Measurements from ENCODE around the gene NUP98. TPM values are rescaled to one million over a fixed set of nuclear protein-coding genes. Genes with fewer than 3 reads are reported as not detected.

NUP98 gene
- total RNA-seq, 4 donors from 2014 or later = 65.2 to 128 (median 102) TPM

DNA sequence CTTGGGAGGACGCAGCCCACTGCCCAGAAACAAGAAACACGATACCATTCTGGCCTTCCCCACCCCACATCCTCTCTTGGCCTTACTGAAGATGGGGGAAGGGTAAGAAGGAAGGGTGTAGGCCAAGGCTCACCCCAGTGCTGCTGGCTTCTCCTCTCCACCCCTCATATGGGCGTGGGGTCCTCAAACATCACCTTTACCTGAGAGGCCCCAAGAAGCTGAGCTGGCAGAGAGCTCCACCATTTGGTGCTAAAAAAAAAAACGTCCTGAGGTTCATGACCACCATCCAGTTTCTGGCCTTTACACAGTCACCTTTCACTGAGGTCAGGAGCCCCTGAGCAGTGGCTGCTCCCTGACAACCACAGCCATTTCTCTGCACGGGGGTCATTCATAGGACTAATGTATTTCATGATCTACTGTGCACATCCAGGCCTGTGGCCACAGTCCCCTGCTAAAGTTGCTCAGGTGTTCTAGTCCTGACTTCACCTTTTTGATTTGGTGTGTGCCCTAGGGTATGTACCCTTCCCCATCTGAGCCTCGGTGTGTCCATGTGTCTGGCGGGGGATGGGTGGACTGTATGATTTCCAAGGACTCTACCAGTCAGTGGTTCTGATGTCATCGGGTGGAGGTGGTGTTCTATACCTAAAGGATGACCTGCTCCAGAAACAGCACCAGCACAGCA is 28.3 kb upstream of the NUP98 start:
- ATAC-seq (no peak), DNase-seq (no peak)
- Histone ChIP-seq H3K4me1 (no peaks in the 10 kb centered on the region), H3K27ac (no peak overlapping the region), H3K9me3 (no peaks in the 10 kb centered on the region), H3K4me3 (no peak overlapping the region), H3K36me3 (peaks cover 0 to 29% of the 10 kb centered on the region in 2 donors), H3K27me3 (no peaks in the 10 kb centered on the region)
- in situ Hi-C loops (cut with MboI; ENCODE audit: low sequenced_read_pairs in 4 of 4) = loop anchor here in 3 of 4 donors (25.0 kb wide), 2 partner anchors 363 to 787 kb away; partner anchors contain the start of gene TRIM68 (in 1 of the 3)
- no peak for TF ChIP-seq CTCF (IDR thresholded peaks at IDR 0.05 in 4 of 5, conservative IDR thresholded peaks at IDR 0.05 in 1 of 5)
- no peak for TF ChIP-seq POLR2A (IDR thresholded peaks at IDR 0.05)
- intact Hi-C loops (cut with DNase I; ENCODE audit: low total_unique reads) = no loop called here

DNA sequence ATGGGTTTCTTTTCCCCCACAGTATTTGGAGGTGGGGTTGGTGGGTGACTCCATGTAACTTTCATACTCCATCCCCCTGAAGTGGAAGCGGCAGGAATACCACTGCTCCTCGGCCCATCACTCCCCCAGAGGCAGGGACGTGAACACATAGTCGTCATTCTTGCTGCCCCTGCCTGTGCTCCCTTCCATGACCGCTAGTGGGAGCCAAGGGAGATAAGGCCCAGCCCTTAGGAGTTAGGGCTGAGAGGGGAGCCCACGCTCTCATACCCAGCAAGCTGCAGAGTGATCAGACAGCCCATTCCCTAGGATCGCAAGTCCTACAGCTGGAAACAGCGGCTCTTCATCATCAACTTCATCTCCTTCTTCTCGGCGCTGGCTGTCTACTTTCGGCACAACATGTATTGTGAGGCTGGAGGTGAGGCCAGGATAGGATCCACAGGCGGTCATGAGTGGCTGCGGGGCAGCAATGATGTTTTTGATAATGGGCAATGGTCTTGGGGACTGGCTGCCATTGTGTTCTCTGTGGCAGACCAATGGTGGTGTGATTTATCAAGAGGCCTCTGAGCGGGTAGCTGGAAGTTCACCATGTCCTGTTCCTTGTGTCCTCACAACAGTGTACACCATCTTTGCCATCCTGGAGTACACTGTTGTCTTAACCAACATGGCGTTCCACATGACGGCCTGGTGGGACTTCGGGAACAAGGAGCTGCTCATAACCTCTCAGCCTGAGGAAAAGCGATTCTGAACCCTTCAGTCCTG is 27.5 kb upstream of the NUP98 start:
- peak in 1 of 2 donors; percentile 37 for DNase-seq
- H3K4me1 ChIP-seq = no peaks in the 10 kb centered on the region
- peak in 1 of 2 donors; percentile 52 for ATAC-seq
- no peaks in the 10 kb centered on the region for H3K9me3 ChIP-seq
- no peak overlapping the region for H3K27ac ChIP-seq
- intact Hi-C loops (cut with DNase I; ENCODE audit: low total_unique reads) = no loop called here
- in situ Hi-C loops (cut with MboI; ENCODE audit: low sequenced_read_pairs in 4 of 4) = loop anchor here in 3 of 4 donors (25.0 kb wide), 2 partner anchors 363 to 787 kb away; partner anchors contain the start of gene TRIM68 (in 1 of the 3)
- no peaks in the 10 kb centered on the region for H3K27me3 ChIP-seq
- no peak for TF ChIP-seq POLR2A (IDR thresholded peaks at IDR 0.05)
- peak in 4 of 5 experiments; percentile 29 to 59 (median 44) for TF ChIP-seq CTCF (IDR thresholded peaks at IDR 0.05 in 4 of 5, conservative IDR thresholded peaks at IDR 0.05 in 1 of 5)
- H3K36me3 ChIP-seq = peaks cover 0 to 23% of the 10 kb centered on the region in 2 donors
- H3K4me3 ChIP-seq = no peak overlapping the region

GRCh38 chr11:3823762-3824506 is 26.6 kb upstream of the NUP98 start:
- Histone ChIP-seq H3K27ac (no peak overlapping the region), H3K4me3 (no peak overlapping the region), H3K36me3 (peaks cover 0 to 23% of the 10 kb centered on the region in 2 donors), H3K4me1 (no peaks in the 10 kb centered on the region), H3K9me3 (no peaks in the 10 kb centered on the region), H3K27me3 (no peaks in the 10 kb centered on the region)
- intact Hi-C loops (cut with DNase I; ENCODE audit: low total_unique reads) (no loop called here), in situ Hi-C loops (cut with MboI; ENCODE audit: low sequenced_read_pairs in 4 of 4) (no loop called here)
- DNase-seq (no peak), ATAC-seq (no peak)
- TF ChIP-seq CTCF (IDR thresholded peaks at IDR 0.05 in 4 of 5, conservative IDR thresholded peaks at IDR 0.05 in 1 of 5) (no peak), POLR2A (IDR thresholded peaks at IDR 0.05) (no peak)

GRCh38 chr11:3823303-3823702 is 25.9 kb upstream of the NUP98 start:
- intact Hi-C loops (cut with DNase I; ENCODE audit: low total_unique reads) = no loop called here
- TF ChIP-seq POLR2A (IDR thresholded peaks at IDR 0.05) = no peak
- TF ChIP-seq CTCF (IDR thresholded peaks at IDR 0.05 in 4 of 5, conservative IDR thresholded peaks at IDR 0.05 in 1 of 5) = no peak
- in situ Hi-C loops (cut with MboI; ENCODE audit: low sequenced_read_pairs in 4 of 4) = no loop called here

More at GRCh38 chr11:3823303-3823702, 25.9 kb upstream of the NUP98 start:
- no peak overlapping the region for H3K27ac ChIP-seq
- no peak for DNase-seq
- no peak overlapping the region for H3K4me3 ChIP-seq
- no peaks in the 10 kb centered on the region for H3K27me3 ChIP-seq
- H3K4me1 ChIP-seq = no peaks in the 10 kb centered on the region
- H3K36me3 ChIP-seq = peaks cover 0 to 23% of the 10 kb centered on the region in 2 donors
- H3K9me3 ChIP-seq = no peaks in the 10 kb centered on the region
- ATAC-seq = peak; percentile 73 to 77

Data from gastrocnemius medialis (tissue), 4 donors.